ENCODE data around the gene AKAP13.

AKAP13 gene

GRCh38 chr15:85500060-85500708 is 119.8 kb downstream of the AKAP13 start:
- no peak for TF ChIP-seq CTCF (IDR thresholded peaks at IDR 0.05; ENCODE audit: unreplicated experiment in 3 of 3)
- Mint-ChIP-seq H3K4me3 (peak overlapping the region in 1 of 3 experiments; percentile 42), H3K27ac (peak overlapping the region; percentile 70 to 88 (median 81)), H3K9me3 (no peaks in the 10 kb centered on the region), H3K27me3 (ENCODE audit: low read depth) (no peaks in the 10 kb centered on the region), H3K4me1 (peaks cover 84% of the 10 kb centered on the region), H3K36me3 (ENCODE audit: low read depth) (no peaks in the 10 kb centered on the region)

DNA sequence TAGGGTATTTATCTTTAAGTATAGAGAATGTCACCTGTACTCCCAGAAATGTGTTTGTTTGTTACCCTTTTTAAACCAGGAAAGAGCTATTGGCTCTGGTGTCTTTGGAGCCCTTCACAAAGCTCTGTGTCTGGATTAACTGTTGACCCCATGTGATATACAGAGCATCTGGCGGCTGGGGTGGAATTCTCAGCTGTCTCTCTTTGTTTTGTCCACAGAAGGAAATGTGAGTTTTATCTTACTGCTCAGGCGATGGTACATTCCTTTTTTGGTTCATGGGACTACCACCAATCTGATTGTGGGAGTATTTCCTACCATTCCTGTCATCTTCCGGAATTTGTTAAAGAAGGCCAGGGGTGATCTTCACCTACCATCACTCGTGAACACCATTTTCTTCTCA is 120.3 kb downstream of the AKAP13 start:
- no peaks in the 10 kb centered on the region for H3K9me3 Mint-ChIP-seq
- H3K27ac Mint-ChIP-seq, result peak overlapping the region; percentile 70 to 88 (median 81)
- no peaks in the 10 kb centered on the region for H3K36me3 Mint-ChIP-seq (ENCODE audit: low read depth)
- no peaks in the 10 kb centered on the region for H3K27me3 Mint-ChIP-seq (ENCODE audit: low read depth)
- peak overlapping the region in 2 of 3 experiments; percentile 9 to 42 for H3K4me3 Mint-ChIP-seq
- TF ChIP-seq CTCF (IDR thresholded peaks at IDR 0.05; ENCODE audit: unreplicated experiment in 3 of 3), result no peak
- peaks cover 84% of the 10 kb centered on the region for H3K4me1 Mint-ChIP-seq

DNA sequence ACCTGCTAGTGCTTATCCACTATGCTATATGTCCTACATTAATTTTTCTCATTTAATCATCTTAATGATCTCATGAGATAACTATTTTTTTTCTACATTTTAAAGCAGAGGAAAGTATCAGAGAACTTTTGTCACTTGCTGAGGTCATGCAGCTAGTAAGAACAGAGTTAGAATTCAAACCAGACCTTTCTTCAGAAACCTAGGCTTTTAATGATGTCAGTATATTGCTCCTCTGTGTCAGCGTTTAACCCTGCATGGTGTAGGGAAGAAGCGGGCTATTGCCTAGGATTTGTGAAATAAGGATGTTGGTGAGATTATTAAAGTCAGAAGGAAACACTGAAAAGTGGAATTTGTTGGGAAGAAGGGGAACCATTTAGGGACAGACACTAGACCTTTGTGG is 121.2 kb downstream of the AKAP13 start:
- H3K4me3 Mint-ChIP-seq, result peak overlapping the region in 1 of 3 experiments; percentile 37
- no peak for TF ChIP-seq CTCF (IDR thresholded peaks at IDR 0.05; ENCODE audit: unreplicated experiment in 3 of 3)
- no peaks in the 10 kb centered on the region for H3K9me3 Mint-ChIP-seq
- no peaks in the 10 kb centered on the region for H3K27me3 Mint-ChIP-seq (ENCODE audit: low read depth)
- peak overlapping the region; percentile 70 to 88 (median 81) for H3K27ac Mint-ChIP-seq
- peaks cover 79% of the 10 kb centered on the region for H3K4me1 Mint-ChIP-seq
- H3K36me3 Mint-ChIP-seq (ENCODE audit: low read depth), result no peaks in the 10 kb centered on the region

DNA sequence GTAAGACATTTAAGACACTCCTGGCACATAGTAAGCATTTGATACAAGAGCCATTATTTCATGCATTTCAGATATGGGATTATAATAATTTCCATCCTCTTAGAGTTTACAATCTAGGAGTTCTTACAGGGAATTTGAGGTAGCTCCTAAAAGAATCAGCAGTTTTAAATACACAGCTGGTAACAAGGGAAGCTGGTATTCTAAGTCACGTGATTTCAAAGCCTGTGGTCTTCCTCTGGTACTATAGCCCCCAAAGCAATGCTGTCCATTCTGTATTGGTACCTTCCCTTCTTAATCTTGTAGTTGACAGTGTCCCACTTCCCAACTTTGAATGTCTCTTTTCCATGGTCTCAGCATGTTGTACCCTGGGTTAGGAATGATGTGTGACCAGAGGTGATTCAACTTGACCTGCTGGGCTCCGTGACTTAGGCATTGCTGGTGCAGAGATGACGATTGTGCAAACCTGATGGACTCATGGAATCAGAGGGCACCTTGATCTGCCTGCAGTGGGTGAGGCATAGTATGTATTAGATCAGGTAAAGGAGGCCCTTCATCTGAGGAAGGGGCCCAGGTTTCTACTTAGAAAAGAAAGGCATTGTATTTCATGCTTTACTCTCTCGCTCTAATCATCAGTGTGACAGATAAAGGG is 122.9 kb downstream of the AKAP13 start:
- H3K27ac Mint-ChIP-seq, result peak overlapping the region; percentile 20 to 78 (median 65)
- H3K36me3 Mint-ChIP-seq (ENCODE audit: low read depth), result no peaks in the 10 kb centered on the region
- H3K9me3 Mint-ChIP-seq, result no peaks in the 10 kb centered on the region
- no peaks in the 10 kb centered on the region for H3K27me3 Mint-ChIP-seq (ENCODE audit: low read depth)
- no peak for TF ChIP-seq CTCF (IDR thresholded peaks at IDR 0.05; ENCODE audit: unreplicated experiment in 3 of 3)
- no peak overlapping the region for H3K4me3 Mint-ChIP-seq
- peaks cover 68% of the 10 kb centered on the region for H3K4me1 Mint-ChIP-seq

DNA sequence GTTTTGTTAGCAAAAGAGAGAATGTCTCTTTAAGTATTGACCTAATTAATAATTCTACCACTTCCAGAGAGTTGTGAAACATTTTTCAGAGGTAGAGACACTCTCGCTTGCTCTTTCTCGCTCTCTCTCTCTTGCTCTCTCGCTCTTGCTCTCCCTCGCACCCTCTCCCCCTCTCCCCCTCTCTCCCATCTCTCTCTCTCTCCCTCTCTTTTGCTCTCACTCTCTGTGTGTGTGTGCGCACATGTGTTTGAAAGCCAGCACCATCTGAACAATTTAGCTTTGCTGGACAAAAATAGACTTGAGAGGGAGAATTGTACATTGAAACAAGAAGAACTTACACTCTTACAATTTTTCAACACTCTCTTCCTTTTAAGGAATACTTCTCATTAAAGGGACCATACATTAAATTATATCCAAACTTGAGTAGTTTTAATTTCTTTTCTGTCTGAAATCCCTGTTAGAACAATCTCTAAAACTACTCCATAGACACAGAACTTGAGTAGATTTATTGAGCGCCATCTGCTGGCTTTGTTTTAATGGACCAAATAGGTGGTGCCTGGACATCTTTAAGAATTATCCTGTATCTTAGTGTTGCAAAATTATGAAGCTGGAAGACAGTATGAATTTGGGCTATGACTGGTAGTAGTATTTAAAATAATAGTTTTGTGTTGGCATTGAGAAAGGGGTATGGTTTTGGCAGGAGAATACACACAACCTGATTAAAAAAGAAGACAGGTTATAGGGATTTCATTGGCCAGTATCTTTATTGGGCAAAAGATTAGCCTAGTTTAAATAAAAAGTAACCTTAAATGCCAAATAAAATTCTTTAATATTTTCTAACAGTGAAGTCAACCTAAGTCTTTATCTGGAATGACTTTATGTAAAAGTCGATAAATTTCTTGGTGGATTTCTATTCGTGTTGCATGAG is 124.6 kb downstream of the AKAP13 start:
- Mint-ChIP-seq H3K27me3 (ENCODE audit: low read depth) (no peaks in the 10 kb centered on the region), H3K4me3 (no peak overlapping the region), H3K36me3 (ENCODE audit: low read depth) (no peaks in the 10 kb centered on the region), H3K27ac (peak overlapping the region; percentile 59 to 91 (median 65)), H3K4me1 (peaks cover 57% of the 10 kb centered on the region), H3K9me3 (no peaks in the 10 kb centered on the region)
- peak; percentile 55 to 70 (median 59) for TF ChIP-seq CTCF (IDR thresholded peaks at IDR 0.05; ENCODE audit: unreplicated experiment in 3 of 3)
